ENCODE results near the gene MLEC.
"Not testable (repeated sequence)": the region's sequence is repeated elsewhere in the genome, so short reads cannot be mapped to it uniquely, and the experiment has no call there.

GRCh38 chr12:120670237-120670636, 16.7 kb upstream of the MLEC start:
- TF ChIP-seq SP1 (IDR thresholded peaks at IDR 0.05); BHLHE40 (IDR thresholded peaks at IDR 0.05; ENCODE audit: borderline replicate concordance); FOXA1 (IDR thresholded peaks at IDR 0.05); FOXM1 (IDR thresholded peaks at IDR 0.05; ENCODE audit: borderline replicate concordance): not testable (repeated sequence)

All from HEK293T (cell line).